Thoracic aorta (tissue), 2 donors: ENCODE results near the gene YIPF1. TPM values are rescaled to one million over a fixed set of nuclear protein-coding genes. Genes with fewer than 3 reads are reported as not detected.

Experiments used
- ATAC-seq: fragments of 150-250 bp; one replicate; pipeline ENCODE4 v1.8.0; 2017; ENCODE audit warnings: low read depth; ENCODE audit not compliant: insufficient number of reproducible peaks, low FRiP score
- DNase-seq: peaks from one replicate; pipeline ENCODE4 v3.0.0-alpha.2; 2020; ENCODE audit warnings: low spot score
- H3K27ac ChIP-seq, 2 donors: fragments of 200-600 bp; sonication (generic); 1 replicate in 1 of 2; 2 replicates in 1 of 2; pipeline ENCODE4 v1.5.1; 2016; ENCODE audit warnings: mild to moderate bottlenecking in 2 of 2, moderate library complexity in 2 of 2
- H3K27me3 ChIP-seq: fragments of 200-600 bp; sonication (generic); replicated peaks from 2 replicates; pipeline ENCODE4 v1.6.0; 2016; ENCODE audit warnings: mild to moderate bottlenecking; ENCODE audit not compliant: insufficient read depth
- H3K36me3 ChIP-seq: fragments of 200-600 bp; sonication (generic); one replicate; pipeline ENCODE4 v1.5.1; 2016
- H3K4me1 ChIP-seq, 2 donors: fragments of 200-600 bp; sonication (generic); 1 replicate in 1 of 2; 2 replicates in 1 of 2; pipeline versions ENCODE4 v1.5.1 to v1.6.0; 2016; ENCODE audit warnings: low read depth in 2 of 2, mild to moderate bottlenecking in 1 of 2; ENCODE audit not compliant: control insufficient read depth in 1 of 2
- H3K4me3 ChIP-seq: fragments of 200-600 bp; sonication (generic); 2 replicates; pipeline ENCODE4 v1.5.1; 2016; ENCODE audit warnings: mild to moderate bottlenecking
- H3K9me3 ChIP-seq: fragments of 200-600 bp; sonication (generic); 2 replicates; pipeline ENCODE4 v1.5.1; 2016
- CTCF ChIP-seq: fragments of 200-600 bp; sonication (generic); IDR thresholded peaks from one replicate; pipeline ENCODE4 v1.5.1; 2019; ENCODE audit warnings: antibody characterized with exemption
- total RNA-seq, 2 donors: library from RNA; depleted of rRNA; stranded (reverse); fragments of >200 nt; gene quantifications; one replicate each; pipeline versions ENCODE4 v1.1.0 to v1.2.3, GENCODE V29; 2016

Gene YIPF1
- total RNA-seq, 2 donors from 2014 or later = 18.8 to 20.7 TPM

- DNase-seq (no peak), ATAC-seq (no peak)
- Histone ChIP-seq H3K27me3 (no peaks in the 10 kb centered on the region), H3K4me3 (peak overlapping the region; percentile 85), H3K9me3 (no peaks in the 10 kb centered on the region), H3K36me3 (no peaks in the 10 kb centered on the region), H3K27ac (peak overlapping the region in 1 of 2 donors; percentile 90), H3K4me1 (peaks cover 7 to 9% of the 10 kb centered on the region in 2 donors)
- TF ChIP-seq CTCF = no peak
Measured at GRCh38 chr1:53838654-53838974, 51.0 kb downstream of the YIPF1 start.

- Histone ChIP-seq H3K9me3 (no peaks in the 10 kb centered on the region), H3K4me1 (peaks cover 7 to 9% of the 10 kb centered on the region in 2 donors), H3K27ac (peak within 1 kb of the TSS; percentile 90 to 97), H3K4me3 (peak within 1 kb of the TSS; percentile 85), H3K27me3 (no peaks in the 10 kb centered on the region), H3K36me3 (no peaks in the 10 kb centered on the region)
- TF ChIP-seq CTCF = no peak
- DNase-seq (peak; percentile 70), ATAC-seq (peak; percentile 97)
Measured at GRCh38 chr1:53837924-53838653, 51.5 kb downstream of the YIPF1 start, which contains the start of gene NDC1. TSS of gene NDC1 (minus strand) at chr1:53838296. CDS start at chr1:53838261, 35 bp downstream.

- peak overlapping the region in 1 of 2 donors; percentile 97 for H3K27ac ChIP-seq
- DNase-seq (no peak), ATAC-seq (no peak)
- H3K9me3 ChIP-seq = no peaks in the 10 kb centered on the region
- no peak for TF ChIP-seq CTCF
- H3K36me3 ChIP-seq = no peaks in the 10 kb centered on the region
- H3K4me1 ChIP-seq = peaks cover 7 to 9% of the 10 kb centered on the region in 2 donors
- no peaks in the 10 kb centered on the region for H3K27me3 ChIP-seq
- H3K4me3 ChIP-seq = peak overlapping the region; percentile 85
Measured at GRCh38 chr1:53837646-53837923, 52.0 kb downstream of the YIPF1 start.

- no peaks in the 10 kb centered on the region for H3K9me3 ChIP-seq
- no peak for DNase-seq
Measured at GRCh38 chr1:53835491-53835890, 54.1 kb downstream of the YIPF1 start.

GRCh38 chr1:53834776-53835175, 54.8 kb downstream of the YIPF1 start:
- no peak overlapping the region for H3K27ac ChIP-seq
- ATAC-seq (no peak), DNase-seq (no peak)
- no peak for TF ChIP-seq CTCF
- peaks cover 7 to 9% of the 10 kb centered on the region in 2 donors for H3K4me1 ChIP-seq
- H3K9me3 ChIP-seq = no peaks in the 10 kb centered on the region
- no peaks in the 10 kb centered on the region for H3K27me3 ChIP-seq
- H3K4me3 ChIP-seq = no peak overlapping the region
- H3K36me3 ChIP-seq = no peaks in the 10 kb centered on the region

More at GRCh38 chr1:53835491-53835890, 54.1 kb downstream of the YIPF1 start:
- Histone ChIP-seq H3K4me3 (no peak overlapping the region), H3K4me1 (peaks cover 7 to 9% of the 10 kb centered on the region in 2 donors), H3K27ac (no peak overlapping the region), H3K36me3 (no peaks in the 10 kb centered on the region), H3K27me3 (no peaks in the 10 kb centered on the region)
- no peak for ATAC-seq
- TF ChIP-seq CTCF = no peak
